H1 (cell line): Measurements from ENCODE around the gene GULP1. TPM values are rescaled to one million over a fixed set of nuclear protein-coding genes. Genes with fewer than 3 reads are reported as not detected.

Source experiments
- CTCF ChIA-PET: fragments of 300-600 bp; sonication (Branson Sonifier 250); formaldehyde crosslinking; loops from one replicate; lab custom pipeline; 2021; ENCODE audit not compliant: partially characterized antibody; lab: Charles Lee
- POLR2A ChIA-PET: fragments of 300-600 bp; sonication (Branson Sonifier 250); formaldehyde crosslinking; loops from one replicate; lab custom pipeline; 2021; ENCODE audit warnings: inconsistent platforms; ENCODE audit not compliant: partially characterized antibody; lab: Charles Lee
- DNase-seq, 2 experiments: peaks; one replicate each; pipeline versions ENCODE4 v3.0.0 to v3.0.0-alpha.2; 2010 to 2022; ENCODE audit warnings: low spot score in 2 of 2, low read depth in 1 of 2, mixed read lengths in 1 of 2
- FAIRE-seq: peaks from 2 replicates; lab custom pipeline; 2011; peaks lifted over from hg19 to GRCh38; lab: Jason Lieb, UNC
- H2AFZ ChIP-seq: 2 replicates; pipeline ENCODE4 v1.8.1; 2012; ENCODE audit warnings: low read length, inconsistent platforms
- H2AK5ac ChIP-seq: 2 replicates; pipeline ENCODE4 v1.6.1; 2013; ENCODE audit warnings: low read depth, low read length
- H2BK120ac ChIP-seq: replicated peaks from 2 replicates; pipeline ENCODE3; 2013; ENCODE audit warnings: low read depth, low read length, inconsistent platforms
- H2BK12ac ChIP-seq: 2 replicates; pipeline ENCODE4 v1.6.1; 2013; ENCODE audit warnings: low read depth, low read length
- H2BK15ac ChIP-seq: 2 replicates; pipeline ENCODE4 v1.6.1; 2013; ENCODE audit warnings: low read length
- H2BK20ac ChIP-seq: 2 replicates; pipeline ENCODE4 v1.6.1; 2013; ENCODE audit warnings: low read length
- H2BK5ac ChIP-seq: 2 replicates; pipeline ENCODE4 v1.6.1; 2013; ENCODE audit warnings: low read depth, low read length
- H3K14ac ChIP-seq: 2 replicates; pipeline ENCODE4 v1.6.1; 2013; ENCODE audit warnings: inconsistent platforms; ENCODE audit not compliant: insufficient read length
- H3K18ac ChIP-seq: 2 replicates; pipeline ENCODE4 v1.6.1; 2013; ENCODE audit warnings: low read length; ENCODE audit errors: extremely low read depth
- H3K23ac ChIP-seq: 2 replicates; pipeline ENCODE4 v1.6.1; 2013; ENCODE audit warnings: inconsistent platforms; ENCODE audit not compliant: insufficient read length
- H3K23me2 ChIP-seq: 2 replicates; pipeline ENCODE4 v1.6.1; 2013; ENCODE audit warnings: low read depth, low read length
- H3K27ac ChIP-seq: 2 replicates; pipeline ENCODE4 v1.6.1; 2011; ENCODE audit warnings: low read depth, low read length, inconsistent platforms
- H3K27me3 ChIP-seq, 4 experiments: replicated peaks in 1 of 4; 1 replicate in 1 of 4; 2 replicates in 3 of 4; pipeline versions ENCODE4 v1.6.1 to v1.8.1; 2011 to 2013; ENCODE audit warnings: low read length in 3 of 4, mild to moderate bottlenecking in 3 of 4, inconsistent platforms in 2 of 4, mixed read lengths in 2 of 4, moderate library complexity in 1 of 4; ENCODE audit not compliant: control insufficient read depth in 3 of 4, insufficient read depth in 3 of 4; ENCODE audit errors: extremely low read depth in 1 of 4
- H3K36me3 ChIP-seq, 4 experiments: 2 replicates each; pipeline versions ENCODE4 v1.6.1 to v1.8.1; 2011 to 2013; ENCODE audit warnings: mild to moderate bottlenecking in 4 of 4, low read length in 3 of 4, moderate library complexity in 2 of 4, control low read depth in 1 of 4, inconsistent platforms in 1 of 4; ENCODE audit not compliant: insufficient read depth in 4 of 4, control insufficient read depth in 2 of 4
- H3K4ac ChIP-seq: replicated peaks from 2 replicates; pipeline ENCODE3; 2013; ENCODE audit warnings: low read length, low read depth, mixed read lengths, inconsistent platforms; ENCODE audit not compliant: insufficient read length
- H3K4me1 ChIP-seq, 4 experiments: replicated peaks in 1 of 4; 1 replicate in 1 of 4; 2 replicates in 3 of 4; pipeline versions ENCODE4 v1.6.1 to v1.8.1; 2011 to 2013; ENCODE audit warnings: low read length in 3 of 4, inconsistent platforms in 2 of 4, mixed read lengths in 1 of 4; ENCODE audit not compliant: insufficient read depth in 4 of 4, control insufficient read depth in 3 of 4
- H3K4me2 ChIP-seq, 2 experiments: 2 replicates each; pipeline versions ENCODE4 v1.6.1 to v1.8.1; 2011 to 2013; ENCODE audit warnings: low read depth in 2 of 2, low read length in 2 of 2, control low read depth in 1 of 2, inconsistent platforms in 1 of 2, mild to moderate bottlenecking in 1 of 2; ENCODE audit not compliant: insufficient read depth in 1 of 2
- H3K4me3 ChIP-seq, 4 experiments: fragments of 200-600, 300-600 bp in 1 of 4; sonication (generic), shearing (Covaris generic), sonication (Bioruptor Twin) in 1 of 4; 2 replicates each; pipeline versions ENCODE4 v1.5.1 to v1.8.1; 2011 to 2016; ENCODE audit warnings: low read length in 4 of 4, low read depth in 3 of 4, control low read depth in 2 of 4, inconsistent platforms in 2 of 4, mild to moderate bottlenecking in 2 of 4, mixed read lengths in 1 of 4, moderate library complexity in 1 of 4; ENCODE audit not compliant: insufficient read depth in 2 of 4; ENCODE audit errors: extremely low read depth in 1 of 4
- H3K56ac ChIP-seq: replicated peaks from 2 replicates; pipeline ENCODE3; 2013; ENCODE audit warnings: low read depth, mild to moderate bottlenecking, mixed read lengths, low read length, inconsistent platforms; ENCODE audit not compliant: insufficient read length
- H3K79me1 ChIP-seq: 2 replicates; pipeline ENCODE4 v1.6.1; 2013; ENCODE audit warnings: low read depth, low read length, control low read depth
- H3K79me2 ChIP-seq, 2 experiments: 2 replicates each; pipeline versions ENCODE4 v1.6.1 to v1.8.1; 2012 to 2013; ENCODE audit warnings: low read length in 2 of 2, mild to moderate bottlenecking in 2 of 2, inconsistent platforms in 1 of 2; ENCODE audit not compliant: insufficient read depth in 2 of 2, control insufficient read depth in 1 of 2
- H3K9ac ChIP-seq, 4 experiments: replicated peaks in 1 of 4; 1 replicate in 1 of 4; 2 replicates in 3 of 4; pipeline versions ENCODE4 v1.6.1 to v1.8.1; 2011 to 2013; ENCODE audit warnings: low read depth in 3 of 4, low read length in 3 of 4, control low read depth in 2 of 4, mild to moderate bottlenecking in 2 of 4, moderate library complexity in 2 of 4, inconsistent platforms in 1 of 4; ENCODE audit errors: extremely low read depth in 1 of 4
- H3K9me3 ChIP-seq, 2 experiments: 2 replicates each; pipeline versions ENCODE4 v1.6.1 to v1.8.1; 2012 to 2013; ENCODE audit warnings: mild to moderate bottlenecking in 2 of 2, moderate library complexity in 2 of 2, control low read depth in 1 of 2, inconsistent platforms in 1 of 2, low read depth in 1 of 2, low read length in 1 of 2, mixed read lengths in 1 of 2; ENCODE audit not compliant: insufficient read depth in 2 of 2
- H4K20me1 ChIP-seq, 2 experiments: replicated peaks in 1 of 2; 2 replicates each; pipeline versions ENCODE3 to v1.8.1; 2011 to 2013; ENCODE audit warnings: inconsistent platforms in 2 of 2, low read length in 2 of 2, mild to moderate bottlenecking in 1 of 2; ENCODE audit not compliant: insufficient read depth in 2 of 2, control insufficient read depth in 1 of 2
- H4K5ac ChIP-seq: 2 replicates; pipeline ENCODE4 v1.6.1; 2013; ENCODE audit warnings: low read length, low read depth, mixed read lengths, inconsistent platforms; ENCODE audit not compliant: insufficient read length
- H4K8ac ChIP-seq: 2 replicates; pipeline ENCODE4 v1.8.0; 2013; ENCODE audit warnings: mild to moderate bottlenecking, moderate library complexity, low read length, inconsistent platforms; ENCODE audit not compliant: insufficient read depth; ENCODE audit errors: extremely low read depth
- H4K91ac ChIP-seq: replicated peaks from 2 replicates; pipeline ENCODE3; 2013; ENCODE audit warnings: low read length, mixed read lengths, inconsistent platforms; ENCODE audit not compliant: insufficient read length
- JUND ChIP-seq: IDR thresholded peaks from 2 replicates; pipeline ENCODE4 v1.6.1; 2011; ENCODE audit warnings: mild to moderate bottlenecking, improper control_type of control experiment, low read length
- KDM5A ChIP-seq: fragments of 200-600 bp; IDR thresholded peaks from 2 replicates; pipeline ENCODE4 v1.7.1; 2012; ENCODE audit warnings: mild to moderate bottlenecking, low read length, inconsistent platforms, mixed read lengths
- WGBS, 2 experiments: shearing (Covaris generic) in 1 of 2; methylation state at CpG; one replicate each; pipeline versions ENCODE4 v1.1.6 to v1.1.7; 2013 to 2015; ENCODE audit warnings: low lambda C conversion rate in 2 of 2, mixed read lengths in 2 of 2, inconsistent platforms in 1 of 2, low coverage in 1 of 2, missing lambda C conversion rate in 1 of 2; ENCODE audit not compliant: insufficient replicate concordance in 2 of 2, insufficient coverage in 1 of 2, insufficient read length in 1 of 2; ENCODE audit errors: extremely low coverage in 1 of 2, missing lambda C conversion rate in 1 of 2; 5-methylcytosine and 5-hydroxymethylcytosine counted together
- polyA plus RNA-seq, 7 experiments: library from polyadenylated mRNA; depleted of rRNA in 3 of 7; stranded (reverse) in 5 of 7; unstranded in 2 of 7; fragments of >200 nt in 5 of 7; fragments of 200-250 nt in 2 of 7; gene quantifications; 1 replicate in 5 of 7; 2 replicates in 1 of 7; 4 replicates in 1 of 7; pipeline versions ENCODE4 v1.2.1 to v1.2.3, GENCODE V29; 2011 to 2013; ENCODE audit warnings: missing spikeins in 2 of 7, mixed read lengths in 2 of 7
- total RNA-seq: library from RNA; stranded (reverse); fragmentation: NEBNext Ultra II Directional; extraction: Animal tissue kit (Norgen Biotek cat#: 25700); gene quantifications from 2 replicates; pipeline ENCODE4 v1.2.1, GENCODE V29; 2021
- TF ChIP-seq, protein P1 (sequence below): IDR thresholded peaks from 2 replicates; pipeline ENCODE4 v1.6.1; 2011; ENCODE audit warnings: low read length, improper control_type of control experiment

GULP1 gene
- total and polyA plus RNA-seq, 2 of the 8 experiments (the other 6 are each of a cell fraction or from before 2014, with no cell fraction given), result 69.7 to 139 TPM

DNA sequence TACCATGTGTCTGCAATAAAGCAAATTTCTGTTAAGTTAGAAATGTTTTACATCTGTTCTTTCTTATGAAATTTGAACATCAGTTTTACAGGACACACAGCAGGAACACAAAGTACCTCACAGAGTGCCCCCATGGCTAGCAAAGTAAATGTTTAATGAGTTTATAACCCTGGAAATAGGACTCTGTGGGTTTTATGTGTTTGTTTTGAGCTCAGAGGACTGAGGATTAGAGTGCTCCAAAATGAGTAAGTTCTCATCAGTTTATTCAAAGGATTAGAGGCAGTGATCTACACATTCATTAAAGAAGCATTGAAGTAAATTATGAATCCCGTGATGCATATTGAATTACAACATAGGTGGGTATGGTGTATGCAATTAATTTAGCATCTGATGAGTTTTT, 281.8 kb downstream of the GULP1 start:
- no peaks in the 10 kb centered on the region for H3K79me1 ChIP-seq
- no peak overlapping the region for H3K56ac ChIP-seq
- H3K27me3 ChIP-seq, result peaks cover 0 to 2% (median 0%) of the 10 kb centered on the region in 4 experiments; a peak in 1 of 7 replicates
- H2BK15ac ChIP-seq, result no peak overlapping the region
- H3K23ac ChIP-seq, result no peak overlapping the region
- no peaks in the 10 kb centered on the region for H3K79me2 ChIP-seq
- no peak overlapping the region for H2BK20ac ChIP-seq
- H2AFZ ChIP-seq, result no peak overlapping the region
- no peak overlapping the region for H3K9ac ChIP-seq
- H3K27ac ChIP-seq, result no peak overlapping the region
- no peaks in the 10 kb centered on the region for H3K23me2 ChIP-seq
- H3K4me2 ChIP-seq, result no peak overlapping the region
- no peak overlapping the region for H4K91ac ChIP-seq
- H3K9me3 ChIP-seq, result no peaks in the 10 kb centered on the region
- H4K8ac ChIP-seq, result no peak overlapping the region
- ChIA-PET CTCF (interaction anchor here (0.7 kb wide), 2 partner anchors 102 to 171 kb away, joined by 3 read pairs; no protein-coding TSS in a partner anchor), POLR2A (no interaction called here)
- H2AK5ac ChIP-seq, result no peak overlapping the region
- DNase-seq, result no peak
- H3K4ac ChIP-seq, result no peak overlapping the region
- no peaks in the 10 kb centered on the region for H3K4me1 ChIP-seq
- no peak overlapping the region for H2BK120ac ChIP-seq
- no peak overlapping the region for H3K18ac ChIP-seq
- no peak overlapping the region for H3K14ac ChIP-seq
- FAIRE-seq, result peak; percentile 42
- H2BK5ac ChIP-seq, result no peak overlapping the region
- TF ChIP-seq JUND, result no peak
- TF ChIP-seq KDM5A, result no peak
- TF ChIP-seq, protein P1, sequence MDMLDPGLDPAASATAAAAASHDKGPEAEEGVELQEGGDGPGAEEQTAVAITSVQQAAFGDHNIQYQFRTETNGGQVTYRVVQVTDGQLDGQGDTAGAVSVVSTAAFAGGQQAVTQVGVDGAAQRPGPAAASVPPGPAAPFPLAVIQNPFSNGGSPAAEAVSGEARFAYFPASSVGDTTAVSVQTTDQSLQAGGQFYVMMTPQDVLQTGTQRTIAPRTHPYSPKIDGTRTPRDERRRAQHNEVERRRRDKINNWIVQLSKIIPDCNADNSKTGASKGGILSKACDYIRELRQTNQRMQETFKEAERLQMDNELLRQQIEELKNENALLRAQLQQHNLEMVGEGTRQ, result no peak
- TF ChIP-seq, all 59 proteins: peak for 0
- Histone ChIP-seq H4K5ac (no peak overlapping the region), H3K4me3 (no peak overlapping the region), H2BK12ac (no peak overlapping the region), H4K20me1 (no peaks in the 10 kb centered on the region), H3K36me3 (peaks cover 0 to 34% (median 9%) of the 10 kb centered on the region in 4 experiments; a peak in 3 of 8 replicates)
- WGBS, 2 experiments, result 72% methylated on average over 1 of the region's 1 CpG; no CpG with 5 or more reads in 1 of the 2 experiments
